ENCODE data around the gene SNRPF.

The SNRPF gene

DNA sequence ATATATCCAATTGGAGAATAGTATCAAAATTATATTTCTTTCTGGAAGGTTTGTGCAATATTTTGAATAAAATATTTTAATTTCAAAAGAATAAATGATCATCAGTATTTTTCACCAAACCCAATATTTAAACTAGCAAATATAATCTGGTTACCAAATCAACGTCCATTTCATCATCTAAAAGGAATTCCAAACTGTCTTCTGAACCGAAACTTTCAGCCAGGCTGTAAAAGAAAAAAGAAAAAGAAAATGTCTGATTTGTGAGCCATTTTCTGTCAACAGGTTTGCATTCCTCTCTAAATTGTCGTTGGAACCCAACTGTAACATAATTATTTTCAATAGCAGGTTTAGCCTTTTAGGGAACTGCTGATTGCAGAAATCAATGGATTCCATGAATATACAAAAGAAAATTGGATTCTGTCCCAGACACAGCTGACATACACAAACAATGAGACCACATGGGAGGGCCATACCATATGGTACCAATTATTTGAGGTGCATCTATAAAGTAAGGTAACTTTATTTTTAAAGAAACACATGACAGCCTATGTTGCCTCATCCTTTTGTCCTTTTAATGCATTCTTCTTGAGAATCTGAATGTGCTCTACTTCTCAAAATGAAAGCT lies 22.7 kb downstream of the SNRPF start:
- TF ChIP-seq, protein P1, sequence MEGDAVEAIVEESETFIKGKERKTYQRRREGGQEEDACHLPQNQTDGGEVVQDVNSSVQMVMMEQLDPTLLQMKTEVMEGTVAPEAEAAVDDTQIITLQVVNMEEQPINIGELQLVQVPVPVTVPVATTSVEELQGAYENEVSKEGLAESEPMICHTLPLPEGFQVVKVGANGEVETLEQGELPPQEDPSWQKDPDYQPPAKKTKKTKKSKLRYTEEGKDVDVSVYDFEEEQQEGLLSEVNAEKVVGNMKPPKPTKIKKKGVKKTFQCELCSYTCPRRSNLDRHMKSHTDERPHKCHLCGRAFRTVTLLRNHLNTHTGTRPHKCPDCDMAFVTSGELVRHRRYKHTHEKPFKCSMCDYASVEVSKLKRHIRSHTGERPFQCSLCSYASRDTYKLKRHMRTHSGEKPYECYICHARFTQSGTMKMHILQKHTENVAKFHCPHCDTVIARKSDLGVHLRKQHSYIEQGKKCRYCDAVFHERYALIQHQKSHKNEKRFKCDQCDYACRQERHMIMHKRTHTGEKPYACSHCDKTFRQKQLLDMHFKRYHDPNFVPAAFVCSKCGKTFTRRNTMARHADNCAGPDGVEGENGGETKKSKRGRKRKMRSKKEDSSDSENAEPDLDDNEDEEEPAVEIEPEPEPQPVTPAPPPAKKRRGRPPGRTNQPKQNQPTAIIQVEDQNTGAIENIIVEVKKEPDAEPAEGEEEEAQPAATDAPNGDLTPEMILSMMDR (conservative IDR thresholded peaks at IDR 0.05; ENCODE audit: low read depth, low read length): no peak
- DNase-seq (ENCODE audit: low read depth): no peak
- no peak overlapping the region for H3K4me3 ChIP-seq (ENCODE audit: low read length)

DNA sequence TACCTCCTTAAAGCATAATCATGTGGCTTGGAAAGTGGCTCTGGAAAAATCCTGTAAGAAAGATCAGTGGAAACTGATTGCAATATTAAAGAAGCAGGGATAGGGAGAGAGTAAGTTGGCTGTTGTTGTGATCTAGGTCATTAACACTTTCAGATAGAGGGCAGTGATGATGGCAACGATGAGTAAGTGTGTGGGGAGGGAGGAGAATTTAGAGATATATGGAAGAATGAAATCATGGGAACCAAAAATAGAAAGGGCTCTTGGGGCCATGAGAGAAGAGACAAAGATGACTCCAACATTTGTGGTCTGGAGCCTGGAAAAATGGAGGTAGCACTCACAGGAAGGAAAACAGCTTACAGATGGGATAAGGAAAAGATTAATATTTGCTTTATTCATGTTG lies 23.3 kb downstream of the SNRPF start:
- no peak for DNase-seq (ENCODE audit: low read depth)
- H3K4me3 ChIP-seq (ENCODE audit: low read length): no peak overlapping the region
- TF ChIP-seq, protein P1 (conservative IDR thresholded peaks at IDR 0.05; ENCODE audit: low read depth, low read length): no peak

DNA sequence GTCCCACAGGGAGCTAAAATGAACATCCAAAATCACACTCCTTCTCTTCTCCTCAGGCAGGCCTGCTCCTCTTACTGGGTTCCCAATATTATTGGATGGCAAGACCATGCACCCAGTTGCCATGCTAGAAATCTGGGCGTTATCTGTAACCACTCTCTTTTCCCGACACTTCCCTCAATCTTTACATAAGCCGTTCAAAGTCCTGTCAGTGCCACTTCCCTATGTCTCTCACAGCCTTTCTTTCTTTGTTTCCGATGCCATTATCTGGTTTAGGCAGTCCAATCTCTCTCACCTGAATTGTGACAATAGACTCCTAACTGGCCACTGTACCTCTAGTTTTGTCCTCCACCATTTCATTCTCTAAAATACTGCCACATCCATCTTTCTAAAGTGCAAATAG lies 24.1 kb downstream of the SNRPF start:
- DNase-seq (ENCODE audit: low read depth): no peak
- TF ChIP-seq, protein P1 (conservative IDR thresholded peaks at IDR 0.05; ENCODE audit: low read depth, low read length): no peak
- no peak overlapping the region for H3K4me3 ChIP-seq (ENCODE audit: low read length)

DNA sequence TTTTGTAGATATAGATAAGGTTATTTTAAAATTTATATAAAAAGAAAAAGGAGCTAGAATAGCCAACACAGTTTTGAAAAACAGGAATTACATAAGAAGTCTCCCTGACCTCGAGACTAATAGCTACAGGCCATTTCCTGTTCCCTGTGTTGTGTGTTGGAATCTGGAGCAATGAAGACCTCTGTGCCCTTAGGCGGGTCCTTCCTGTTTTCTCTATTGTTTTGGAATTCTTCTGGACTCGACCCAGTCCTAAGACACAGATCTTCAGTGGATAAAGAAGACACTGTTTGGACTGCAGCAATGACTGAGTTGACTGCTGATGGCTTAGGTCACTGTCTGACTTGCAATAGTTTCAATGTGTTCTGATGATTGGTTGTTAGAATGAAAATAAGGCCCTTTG lies 26.2 kb downstream of the SNRPF start:
- no peak overlapping the region for H3K4me3 ChIP-seq (ENCODE audit: low read length)
- no peak for DNase-seq (ENCODE audit: low read depth)
- TF ChIP-seq, protein P1 (conservative IDR thresholded peaks at IDR 0.05; ENCODE audit: low read depth, low read length): no peak

DNA sequence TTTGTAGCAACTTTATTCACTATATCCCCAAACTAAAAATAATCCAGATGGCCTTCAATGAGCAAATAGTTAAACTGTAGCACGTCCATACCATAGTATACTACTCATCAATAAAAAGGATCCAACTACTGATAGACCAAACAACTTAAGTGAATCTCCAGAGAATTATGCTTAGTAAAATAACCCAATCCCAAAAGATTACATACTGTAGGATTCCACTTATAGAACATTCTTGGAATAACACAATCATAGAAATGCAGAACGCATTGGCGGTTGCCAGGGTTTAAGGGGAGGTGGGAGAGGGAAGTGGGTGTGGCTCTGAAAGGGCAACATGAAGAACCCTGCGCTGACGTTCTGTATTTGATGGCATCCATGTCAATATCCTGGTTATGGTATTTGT lies 28.6 kb downstream of the SNRPF start:
- TF ChIP-seq, protein P1 (conservative IDR thresholded peaks at IDR 0.05; ENCODE audit: low read depth, low read length): no peak
- H3K4me3 ChIP-seq (ENCODE audit: low read length): no peak overlapping the region
- DNase-seq (ENCODE audit: low read depth): no peak

GRCh38 chr12:95890958-95891357 lies 32.2 kb downstream of the SNRPF start:
- no peak overlapping the region for H3K4me3 ChIP-seq (ENCODE audit: low read length)
- TF ChIP-seq, protein P1 (conservative IDR thresholded peaks at IDR 0.05; ENCODE audit: low read depth, low read length): no peak
- DNase-seq (ENCODE audit: low read depth): no peak

DNA sequence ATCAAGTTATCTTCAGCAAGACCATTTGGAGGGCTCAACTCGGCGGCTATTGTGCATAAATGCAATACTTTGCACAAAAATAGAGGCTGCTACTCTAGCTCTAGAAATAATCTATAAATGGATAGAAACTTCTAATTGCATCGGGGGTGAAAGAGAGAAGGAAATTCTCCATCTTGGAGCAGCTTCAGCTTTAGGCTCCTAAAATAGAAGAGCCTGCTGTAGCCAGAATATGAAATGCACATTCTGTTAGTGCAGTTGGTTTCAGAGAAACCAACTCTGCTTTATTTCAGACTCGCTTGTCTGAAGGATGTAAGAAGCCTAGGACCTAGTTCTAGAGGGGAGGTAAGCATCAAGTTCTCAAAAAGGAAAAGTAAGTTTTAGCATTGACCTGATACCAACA lies 38.1 kb downstream of the SNRPF start:
- no peak for DNase-seq (ENCODE audit: low read depth)
- TF ChIP-seq, protein P1 (conservative IDR thresholded peaks at IDR 0.05; ENCODE audit: low read depth, low read length): no peak
- no peak overlapping the region for H3K4me3 ChIP-seq (ENCODE audit: low read length)
